ENCODE measurements around the gene ZFYVE21.

- TF ChIP-seq CTCF (conservative IDR thresholded peaks at IDR 0.05 in 1 of 2, IDR thresholded peaks at IDR 0.05 in 1 of 2; ENCODE audit: extremely low read depth in 1 of 2, insufficient read depth in 1 of 2, low read depth in 1 of 2, low read length in 2 of 2) (peak; percentile 6 to 27), EZH2 (IDR thresholded peaks at IDR 0.05; ENCODE audit: borderline replicate concordance, low read length) (no peak)
Measured at GRCh38 chr14:103679351-103679750, 36.3 kb upstream of the ZFYVE21 start.
